HEK293 (cell line): ENCODE measurements around the gene NYNRIN.

Experiments used
- CTCF ChIA-PET: fragments of 350-600 bp; formaldehyde crosslinking; extraction: SDS; loops from one replicate; lab custom pipeline; 2021; ENCODE audit warnings: antibody characterized with exemption; lab: Yijun Ruan, JAX
- POLR2A ChIA-PET: fragments of 300-600 bp; formaldehyde crosslinking; extraction: SDS; loops from one replicate; lab custom pipeline; 2020; ENCODE audit warnings: antibody characterized with exemption, inconsistent platforms; lab: Yijun Ruan, JAX
- H3K27ac ChIP-seq: fragments of 200-500 bp; sonication (Bioruptor generic); 2 replicates; pipeline ENCODE4 v1.5.1; 2014; ENCODE audit warnings: low read depth, low read length, control low read depth, inconsistent platforms; ENCODE audit errors: extremely low read depth
- H3K36me3 ChIP-seq, 2 experiments: fragments of 200-500 bp in 1 of 2; sonication (Bioruptor generic) in 1 of 2; 1 replicate in 1 of 2; 2 replicates in 1 of 2; pipeline ENCODE4 v1.5.1; 2014 to 2017; ENCODE audit warnings: inconsistent platforms in 2 of 2, low read length in 2 of 2; ENCODE audit not compliant: control insufficient read depth in 2 of 2, insufficient read depth in 1 of 2
- H3K4me1 ChIP-seq: fragments of 200-500 bp; sonication (Bioruptor generic); 2 replicates; pipeline ENCODE4 v1.5.1; 2014; ENCODE audit warnings: mild to moderate bottlenecking, low read length, inconsistent platforms; ENCODE audit not compliant: control insufficient read depth, insufficient read depth
- H3K4me3 ChIP-seq: 2 replicates; pipeline ENCODE4 v1.5.1; 2011; ENCODE audit warnings: low read depth, mild to moderate bottlenecking, control low read depth, low read length, moderate library complexity
- H3K9me3 ChIP-seq: fragments of 200-500 bp; sonication (Bioruptor generic); 2 replicates; pipeline ENCODE4 v1.5.1; 2014; ENCODE audit warnings: low read depth, low read length, inconsistent platforms; ENCODE audit not compliant: control insufficient read depth, insufficient read depth
- GLI4 ChIP-seq: fragments of 450-650 bp; formaldehyde crosslinking; IDR thresholded peaks from 2 replicates; pipeline ENCODE4 v1.5.1; 2016; ENCODE audit warnings: missing biosample characterization, missing genetic modification characterization
- PATZ1 ChIP-seq: fragments of 450-650 bp; formaldehyde crosslinking; IDR thresholded peaks from 2 replicates; pipeline ENCODE4 v1.5.1; 2016; ENCODE audit warnings: missing biosample characterization, missing genetic modification characterization
- SCRT2 ChIP-seq: fragments of 450-650 bp; formaldehyde crosslinking; IDR thresholded peaks from 2 replicates; pipeline ENCODE4 v1.5.1; 2016; ENCODE audit warnings: missing biosample characterization, missing genetic modification characterization
- ZBTB10 ChIP-seq: fragments of 450-650 bp; formaldehyde crosslinking; IDR thresholded peaks from 2 replicates; pipeline ENCODE4 v1.5.1; 2016; ENCODE audit warnings: missing biosample characterization, missing genetic modification characterization
- ZBTB11 ChIP-seq: fragments of 450-650 bp; formaldehyde crosslinking; conservative IDR thresholded peaks from 2 replicates; pipeline ENCODE4 v1.5.1; 2016; ENCODE audit warnings: low read depth, missing biosample characterization, missing genetic modification characterization
- ZBTB20 ChIP-seq: fragments of 450-650 bp; formaldehyde crosslinking; IDR thresholded peaks from 2 replicates; pipeline ENCODE4 v1.5.1; 2016; ENCODE audit warnings: missing biosample characterization, missing genetic modification characterization
- ZBTB6 ChIP-seq: fragments of 450-650 bp; formaldehyde crosslinking; IDR thresholded peaks from 2 replicates; pipeline ENCODE4 v1.5.1; 2017; ENCODE audit warnings: missing biosample characterization, missing genetic modification characterization
- ZNF133 ChIP-seq: fragments of 450-650 bp; formaldehyde crosslinking; IDR thresholded peaks from 2 replicates; pipeline ENCODE4 v1.5.1; 2016; ENCODE audit warnings: missing biosample characterization, missing genetic modification characterization
- ZNF155 ChIP-seq: fragments of 450-650 bp; formaldehyde crosslinking; IDR thresholded peaks from 2 replicates; pipeline ENCODE4 v1.5.1; 2016; ENCODE audit warnings: missing biosample characterization, missing genetic modification characterization
- ZNF501 ChIP-seq: fragments of 450-650 bp; formaldehyde crosslinking; IDR thresholded peaks from 2 replicates; pipeline ENCODE4 v1.5.1; 2016; ENCODE audit warnings: missing biosample characterization, missing genetic modification characterization
- ZNF513 ChIP-seq: fragments of 450-650 bp; IDR thresholded peaks from 2 replicates; pipeline ENCODE4 v1.5.1; 2018; ENCODE audit warnings: missing biosample characterization, missing genetic modification characterization
- ZNF660 ChIP-seq: fragments of 450-650 bp; IDR thresholded peaks from 2 replicates; pipeline ENCODE4 v1.5.1; 2018; ENCODE audit warnings: missing biosample characterization, mild to moderate bottlenecking, missing genetic modification characterization

The NYNRIN gene

GRCh38 chr14:24430143-24430681 lies 31.4 kb downstream of the NYNRIN start (continued):
- TF ChIP-seq ZBTB10 (no peak), ZNF660 (tag by site-specific recombination) (no peak), ZNF501 (tag by site-specific recombination) (no peak), ZNF513 (no peak)

GRCh38 chr14:24430682-24431568 lies 32.1 kb downstream of the NYNRIN start:
- CTCF ChIA-PET = interaction anchor here (0.5 to 13.9 kb wide), 51 partner anchors 8 to 338 kb away, joined by 3 to 468 read pairs (median 5); partner anchors contain the start of genes ADCY4, CIDEB, LTB4R2 and NYNRIN
- H3K9me3 ChIP-seq = no peaks in the 10 kb centered on the region
- TF ChIP-seq SCRT2 (peak; percentile 52), ZBTB6 (tag by site-specific recombination) (peak; percentile 75), PATZ1 (tag by site-specific recombination) (0 out of 2 replicates have a peak, but pooled peaks have one; percentile 29), ZBTB11 (tag by site-specific recombination) (no peak), GLI4 (tag by site-specific recombination) (no peak), ZNF501 (tag by site-specific recombination) (no peak), ZNF155 (tag by site-specific recombination) (no peak), ZBTB20 (tag by site-specific recombination) (peak; percentile 63; the same call in 1 of the 2 replicates), ZNF133 (no peak)
- H3K4me3 ChIP-seq = peak overlapping the region; percentile 65
- peaks cover 9% of the 10 kb centered on the region for H3K4me1 ChIP-seq
- POLR2A ChIA-PET = interaction anchor here (0.9 to 3.0 kb wide), 22 partner anchors 11 to 189 kb away, joined by 3 to 45 read pairs (median 4); partner anchors contain the start of genes ADCY4, CIDEB, DHRS1 and NOP9
- peak overlapping the region; percentile 94 for H3K27ac ChIP-seq
- H3K36me3 ChIP-seq = peaks cover 0 to 45% of the 10 kb centered on the region in 2 experiments; a peak in 2 of 3 replicates
